Caco-2 (cell line): Measurements from ENCODE around the gene SH3RF1. TPM values are rescaled to one million over a fixed set of nuclear protein-coding genes. Genes with fewer than 3 reads are reported as not detected.

Experiments
- BruUV-seq: library from RNA; stranded (reverse); fragments of 400-500 nt; replicated peaks from 2 replicates; lab custom pipeline; 2021; lab: Mats Ljungman, UMichigan
- CTCF ChIA-PET: fragments of 300-600 bp; sonication (Branson Sonifier 250); formaldehyde crosslinking; loops from one replicate; lab custom pipeline; 2022; ENCODE audit warnings: antibody characterized with exemption; lab: Charles Lee
- POLR2A ChIA-PET: fragments of 300-600 bp; sonication (Branson Sonifier 250); formaldehyde crosslinking; loops from one replicate; lab custom pipeline; 2022; ENCODE audit warnings: antibody characterized with exemption; lab: Charles Lee
- DNase-seq, 2 experiments: peaks; one replicate each; pipeline versions ENCODE4 v3.0.0 to v3.0.0-alpha.2; 2020 to 2022
- H3K27me3 ChIP-seq: replicated peaks from 2 replicates; pipeline ENCODE4 v1.6.0; 2011; ENCODE audit warnings: low read length; ENCODE audit not compliant: control insufficient read depth, insufficient read depth
- H3K36me3 ChIP-seq: 2 replicates; pipeline ENCODE4 v1.5.1; 2011; ENCODE audit warnings: low read length; ENCODE audit not compliant: control insufficient read depth, insufficient read depth
- H3K4me1 ChIP-seq: fragments of 250-450 bp; sonication (Bioruptor Pico); 2 replicates; pipeline ENCODE4 v1.5.1; 2020; ENCODE audit warnings: mild to moderate bottlenecking
- H3K4me3 ChIP-seq: 2 replicates; pipeline ENCODE4 v1.5.1; 2011; ENCODE audit warnings: low read depth, mild to moderate bottlenecking, control low read depth, low read length
- H3K9me3 ChIP-seq: fragments of 250-450 bp; sonication (Bioruptor Pico); 2 replicates; pipeline ENCODE4 v1.5.1; 2020; ENCODE audit warnings: mild to moderate bottlenecking, moderate library complexity
- H3K27ac Mint-ChIP-seq: one replicate; pipeline ENCODE4 v1.8.0; 2022; ENCODE audit warnings: mixed read lengths; ENCODE audit not compliant: unreplicated experiment
- H3K27me3 Mint-ChIP-seq: one replicate; pipeline ENCODE4 v1.8.0; 2022; ENCODE audit warnings: mixed read lengths; ENCODE audit not compliant: insufficient read depth, unreplicated experiment
- H3K36me3 Mint-ChIP-seq: one replicate; pipeline ENCODE4 v1.8.0; 2022; ENCODE audit warnings: mild to moderate bottlenecking, mixed read lengths; ENCODE audit not compliant: insufficient read depth, unreplicated experiment
- H3K4me1 Mint-ChIP-seq: one replicate; pipeline ENCODE4 v1.8.0; 2022; ENCODE audit warnings: low read depth, mixed read lengths; ENCODE audit not compliant: unreplicated experiment
- H3K4me3 Mint-ChIP-seq: one replicate; pipeline ENCODE4 v1.8.0; 2022; ENCODE audit warnings: mild to moderate bottlenecking, moderate library complexity, mixed read lengths; ENCODE audit not compliant: unreplicated experiment
- H3K9me3 Mint-ChIP-seq: one replicate; pipeline ENCODE4 v1.8.0; 2022; ENCODE audit warnings: mixed read lengths; ENCODE audit not compliant: unreplicated experiment
- CTCF ChIP-seq, 2 experiments: fragments of 200-600 bp in 1 of 2; IDR thresholded peaks; 1 replicate in 1 of 2; 2 replicates in 1 of 2; pipeline versions ENCODE4 v1.5.1 to v1.8.0; 2011 to 2022; ENCODE audit warnings: antibody characterized with exemption in 1 of 2, control low read depth in 1 of 2, inconsistent platforms in 1 of 2, low read depth in 1 of 2, low read length in 1 of 2, mild to moderate bottlenecking in 1 of 2, moderate library complexity in 1 of 2; ENCODE audit not compliant: insufficient read depth in 1 of 2, severe bottlenecking in 1 of 2, unreplicated experiment in 1 of 2
- intact Hi-C: fragments of 100-400 bp; cut with micrococcal nuclease; formaldehyde crosslinking; loops from one replicate; pipeline ENCODE4 v1.10.0; 2022; ENCODE audit not compliant: unreplicated experiment
- total RNA-seq: library from RNA; stranded (reverse); gene quantifications from 2 replicates; pipeline ENCODE4 v1.2.3, GENCODE V29; 2022

The SH3RF1 gene
- total RNA-seq, 1 experiment from 2014 or later = 25.1 TPM

- Mint-ChIP-seq H3K27ac (no peak overlapping the region), H3K4me3 (no peak overlapping the region), H3K4me1 (peaks cover 18% of the 10 kb centered on the region), H3K36me3 (peaks cover 57% of the 10 kb centered on the region), H3K9me3 (no peaks in the 10 kb centered on the region), H3K27me3 (no peaks in the 10 kb centered on the region)
- TF ChIP-seq CTCF (IDR thresholded peaks at IDR 0.05; ENCODE audit: insufficient read depth in 1 of 2, low read depth in 1 of 2, low read length in 1 of 2, severe bottlenecking in 1 of 2, unreplicated experiment in 1 of 2) = no peak
- BruUV-seq = no TSS peak
- ChIA-PET CTCF (no interaction called here), POLR2A (no interaction called here)
- no peak for DNase-seq
- Histone ChIP-seq H3K36me3 (peaks cover 2% of the 10 kb centered on the region; the same call in 1 of the 2 replicates), H3K9me3 (no peaks in the 10 kb centered on the region), H3K4me1 (peaks cover 41% of the 10 kb centered on the region), H3K27me3 (no peaks in the 10 kb centered on the region), H3K4me3 (no peak overlapping the region)
- intact Hi-C loops = loop anchor here (5.0 kb wide), 1 partner anchor 120 kb away; the partner anchor contains the start of gene SH3RF1
Measured at GRCh38 chr4:169152098-169152497, 118.7 kb downstream of the SH3RF1 start.

GRCh38 chr4:169151671-169152070 is 119.1 kb downstream of the SH3RF1 start:
- CTCF ChIA-PET = no interaction called here
- no TSS peak for BruUV-seq
- Mint-ChIP-seq H3K27ac (no peak overlapping the region), H3K4me1 (peaks cover 18% of the 10 kb centered on the region), H3K36me3 (peaks cover 55% of the 10 kb centered on the region), H3K4me3 (no peak overlapping the region), H3K9me3 (no peaks in the 10 kb centered on the region), H3K27me3 (no peaks in the 10 kb centered on the region)
- Histone ChIP-seq H3K9me3 (no peaks in the 10 kb centered on the region), H3K36me3 (peaks cover 2% of the 10 kb centered on the region; the same call in 1 of the 2 replicates), H3K27me3 (no peaks in the 10 kb centered on the region), H3K4me3 (no peak overlapping the region), H3K4me1 (peaks cover 37% of the 10 kb centered on the region)
- DNase-seq = no peak
- no peak for TF ChIP-seq CTCF (IDR thresholded peaks at IDR 0.05; ENCODE audit: insufficient read depth in 1 of 2, low read depth in 1 of 2, low read length in 1 of 2, severe bottlenecking in 1 of 2, unreplicated experiment in 1 of 2)
- intact Hi-C loops = loop anchor here (2.0 to 5.0 kb wide), 2 partner anchors 57 to 121 kb away; partner anchors contain the start of gene SH3RF1
- POLR2A ChIA-PET = no interaction called here

GRCh38 chr4:169150806-169151205 is 120.0 kb downstream of the SH3RF1 start:
- BruUV-seq = no TSS peak
- ChIA-PET CTCF (no interaction called here), POLR2A (no interaction called here)
- Mint-ChIP-seq H3K36me3 (peaks cover 46% of the 10 kb centered on the region), H3K27ac (peak overlapping the region; percentile 35), H3K4me1 (peaks cover 18% of the 10 kb centered on the region), H3K4me3 (no peak overlapping the region), H3K9me3 (no peaks in the 10 kb centered on the region), H3K27me3 (no peaks in the 10 kb centered on the region)
- Histone ChIP-seq H3K9me3 (no peaks in the 10 kb centered on the region), H3K27me3 (no peaks in the 10 kb centered on the region), H3K4me1 (peaks cover 33% of the 10 kb centered on the region), H3K36me3 (peaks cover 2% of the 10 kb centered on the region; the same call in 1 of the 2 replicates), H3K4me3 (no peak overlapping the region)
- intact Hi-C loops = loop anchor here (2.0 to 5.0 kb wide), 2 partner anchors 58 to 121 kb away; partner anchors contain the start of gene SH3RF1
- TF ChIP-seq CTCF (IDR thresholded peaks at IDR 0.05; ENCODE audit: insufficient read depth in 1 of 2, low read depth in 1 of 2, low read length in 1 of 2, severe bottlenecking in 1 of 2, unreplicated experiment in 1 of 2) = no peak
- peak in 1 of 2 experiments; percentile 15 for DNase-seq
